ENCODE measurements around the gene ZDHHC19. TPM values are rescaled to one million over a fixed set of nuclear protein-coding genes. Genes with fewer than 3 reads are reported as not detected.

ZDHHC19 gene
- total and polyA plus RNA-seq, 2 experiments from 2014 or later: 1.3 to 15.7 TPM

DNA sequence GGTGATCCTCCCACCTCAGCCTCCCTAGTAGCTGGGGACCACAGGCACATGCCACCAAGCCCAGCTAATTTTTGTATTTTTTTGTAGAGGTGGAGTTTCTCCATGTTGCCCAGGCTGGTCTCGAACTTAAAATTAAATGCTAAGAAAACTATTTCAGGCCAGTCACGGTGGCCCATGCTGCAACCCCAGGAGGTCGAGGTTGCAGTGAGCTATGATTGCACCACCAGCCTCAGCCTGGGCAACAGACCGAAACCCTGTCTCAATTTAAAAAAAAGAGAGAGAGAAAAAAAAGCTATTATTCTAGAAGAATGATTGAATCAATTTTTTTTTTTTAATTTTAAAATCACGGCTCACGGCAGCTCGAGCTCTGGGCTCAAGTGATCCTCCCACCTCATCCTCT is 9.8 kb upstream of the ZDHHC19 start:
- Mint-ChIP-seq H3K4me3 (no peak overlapping the region), H3K9me3 (no peaks in the 10 kb centered on the region; the same call in 2 of the 3 replicates), H3K4me1 (peaks cover 15% of the 10 kb centered on the region), H3K36me3 (ENCODE audit: low read depth) (peaks cover 4% of the 10 kb centered on the region; the same call in 1 of the 3 replicates), H3K27ac (no peak overlapping the region), H3K27me3 (ENCODE audit: insufficient read depth, low read depth, poor library complexity) (peaks cover 13% of the 10 kb centered on the region)
- Histone ChIP-seq H3K9me2 (ENCODE audit: insufficient read depth) (no peaks in the 10 kb centered on the region), H3K4me2 (no peak overlapping the region), H2AFZ (no peak overlapping the region), H3K4me3 (no peak overlapping the region), H3F3A (replicated peaks; ENCODE audit: low read depth) (peaks cover 9% of the 10 kb centered on the region), H3K79me2 (replicated peaks; ENCODE audit: insufficient read depth) (no peaks in the 10 kb centered on the region), H4K20me1 (replicated peaks; ENCODE audit: insufficient read depth) (no peaks in the 10 kb centered on the region), H3K27ac (ENCODE audit: low read depth) (no peak overlapping the region), H3K27me3 (ENCODE audit: insufficient read depth) (no peaks in the 10 kb centered on the region), H3K36me3 (ENCODE audit: insufficient read depth) (no peaks in the 10 kb centered on the region; the same call in 1 of the 2 replicates), H3K4me1 (ENCODE audit: insufficient read depth) (peaks cover 3% of the 10 kb centered on the region; the same call in 1 of the 2 replicates)
- DNase-seq (ENCODE audit: low spot score) (no peak), ATAC-seq (no peak)
- TF ChIP-seq POLR2AphosphoS5 (IDR thresholded peaks at IDR 0.05; ENCODE audit: low read depth) (no peak), JUNB (IDR thresholded peaks at IDR 0.05; ENCODE audit: unreplicated experiment) (no peak), NANOG (IDR thresholded peaks at IDR 0.05; ENCODE audit: borderline replicate concordance) (no peak), ZNF462 (CRISPR knock-in tag; IDR thresholded peaks at IDR 0.05) (no peak), ZNF331 (CRISPR knock-in tag; IDR thresholded peaks at IDR 0.05; ENCODE audit: low read depth) (no peak), ZNF114 (CRISPR knock-in tag; IDR thresholded peaks at IDR 0.05) (no peak), STAT1 (IDR thresholded peaks at IDR 0.05; ENCODE audit: unreplicated experiment) (no peak), ETS1 (IDR thresholded peaks at IDR 0.05) (no peak), EZH2phosphoT487 (IDR thresholded peaks at IDR 0.05; ENCODE audit: unreplicated experiment) (no peak), EZH2 (IDR thresholded peaks at IDR 0.05; ENCODE audit: low read depth, unreplicated experiment) (no peak), CREB1 (CRISPR knock-in tag; IDR thresholded peaks at IDR 0.05; ENCODE audit: low read depth) (no peak)
- TF ChIP-seq, protein P1, sequence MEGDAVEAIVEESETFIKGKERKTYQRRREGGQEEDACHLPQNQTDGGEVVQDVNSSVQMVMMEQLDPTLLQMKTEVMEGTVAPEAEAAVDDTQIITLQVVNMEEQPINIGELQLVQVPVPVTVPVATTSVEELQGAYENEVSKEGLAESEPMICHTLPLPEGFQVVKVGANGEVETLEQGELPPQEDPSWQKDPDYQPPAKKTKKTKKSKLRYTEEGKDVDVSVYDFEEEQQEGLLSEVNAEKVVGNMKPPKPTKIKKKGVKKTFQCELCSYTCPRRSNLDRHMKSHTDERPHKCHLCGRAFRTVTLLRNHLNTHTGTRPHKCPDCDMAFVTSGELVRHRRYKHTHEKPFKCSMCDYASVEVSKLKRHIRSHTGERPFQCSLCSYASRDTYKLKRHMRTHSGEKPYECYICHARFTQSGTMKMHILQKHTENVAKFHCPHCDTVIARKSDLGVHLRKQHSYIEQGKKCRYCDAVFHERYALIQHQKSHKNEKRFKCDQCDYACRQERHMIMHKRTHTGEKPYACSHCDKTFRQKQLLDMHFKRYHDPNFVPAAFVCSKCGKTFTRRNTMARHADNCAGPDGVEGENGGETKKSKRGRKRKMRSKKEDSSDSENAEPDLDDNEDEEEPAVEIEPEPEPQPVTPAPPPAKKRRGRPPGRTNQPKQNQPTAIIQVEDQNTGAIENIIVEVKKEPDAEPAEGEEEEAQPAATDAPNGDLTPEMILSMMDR (conservative IDR thresholded peaks at IDR 0.05; ENCODE audit: low read depth in 2 of 2): no peak
- TF ChIP-seq, protein P2, sequence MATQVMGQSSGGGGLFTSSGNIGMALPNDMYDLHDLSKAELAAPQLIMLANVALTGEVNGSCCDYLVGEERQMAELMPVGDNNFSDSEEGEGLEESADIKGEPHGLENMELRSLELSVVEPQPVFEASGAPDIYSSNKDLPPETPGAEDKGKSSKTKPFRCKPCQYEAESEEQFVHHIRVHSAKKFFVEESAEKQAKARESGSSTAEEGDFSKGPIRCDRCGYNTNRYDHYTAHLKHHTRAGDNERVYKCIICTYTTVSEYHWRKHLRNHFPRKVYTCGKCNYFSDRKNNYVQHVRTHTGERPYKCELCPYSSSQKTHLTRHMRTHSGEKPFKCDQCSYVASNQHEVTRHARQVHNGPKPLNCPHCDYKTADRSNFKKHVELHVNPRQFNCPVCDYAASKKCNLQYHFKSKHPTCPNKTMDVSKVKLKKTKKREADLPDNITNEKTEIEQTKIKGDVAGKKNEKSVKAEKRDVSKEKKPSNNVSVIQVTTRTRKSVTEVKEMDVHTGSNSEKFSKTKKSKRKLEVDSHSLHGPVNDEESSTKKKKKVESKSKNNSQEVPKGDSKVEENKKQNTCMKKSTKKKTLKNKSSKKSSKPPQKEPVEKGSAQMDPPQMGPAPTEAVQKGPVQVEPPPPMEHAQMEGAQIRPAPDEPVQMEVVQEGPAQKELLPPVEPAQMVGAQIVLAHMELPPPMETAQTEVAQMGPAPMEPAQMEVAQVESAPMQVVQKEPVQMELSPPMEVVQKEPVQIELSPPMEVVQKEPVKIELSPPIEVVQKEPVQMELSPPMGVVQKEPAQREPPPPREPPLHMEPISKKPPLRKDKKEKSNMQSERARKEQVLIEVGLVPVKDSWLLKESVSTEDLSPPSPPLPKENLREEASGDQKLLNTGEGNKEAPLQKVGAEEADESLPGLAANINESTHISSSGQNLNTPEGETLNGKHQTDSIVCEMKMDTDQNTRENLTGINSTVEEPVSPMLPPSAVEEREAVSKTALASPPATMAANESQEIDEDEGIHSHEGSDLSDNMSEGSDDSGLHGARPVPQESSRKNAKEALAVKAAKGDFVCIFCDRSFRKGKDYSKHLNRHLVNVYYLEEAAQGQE (IDR thresholded peaks at IDR 0.05; ENCODE audit: unreplicated experiment): no peak
